Loucy (cell line): ENCODE results near the gene ZNF688.

Source experiments
- H2AFZ ChIP-seq: fragments of 200-600 bp; sonication (generic); 2 replicates; pipeline ENCODE4 v1.6.0; 2016; ENCODE audit warnings: antibody characterized with exemption, mild to moderate bottlenecking, low read length, moderate library complexity
- H3F3A ChIP-seq: fragments of 200-600 bp; 2 replicates; pipeline ENCODE4 v1.6.0; 2016; ENCODE audit warnings: antibody characterized with exemption, low read depth, mild to moderate bottlenecking
- H3K27me3 ChIP-seq: fragments of 200-600 bp; sonication (generic); 2 replicates; pipeline ENCODE4 v1.6.1; 2014; ENCODE audit warnings: low read length, mild to moderate bottlenecking; ENCODE audit not compliant: insufficient read depth, poor library complexity, severe bottlenecking
- H3K36me3 ChIP-seq: fragments of 200-600 bp; sonication (generic); 2 replicates; pipeline ENCODE4 v1.6.1; 2016; ENCODE audit warnings: low read length; ENCODE audit not compliant: insufficient read depth
- H3K4me1 ChIP-seq: fragments of 200-600 bp; sonication (generic); 2 replicates; pipeline ENCODE4 v1.5.1; 2014; ENCODE audit warnings: low read length, mild to moderate bottlenecking; ENCODE audit not compliant: insufficient read depth, poor library complexity, severe bottlenecking
- H3K4me2 ChIP-seq: fragments of 200-600 bp; sonication (generic); 2 replicates; pipeline ENCODE4 v1.6.0; 2014; ENCODE audit warnings: antibody characterized with exemption, low read length, low read depth, mild to moderate bottlenecking; ENCODE audit not compliant: poor library complexity, severe bottlenecking
- H3K4me3 ChIP-seq: fragments of 200-600 bp; sonication (generic); 2 replicates; pipeline ENCODE4 v1.5.1; 2014; ENCODE audit warnings: low read length, mild to moderate bottlenecking, mixed read lengths; ENCODE audit not compliant: poor library complexity, severe bottlenecking
- H3K79me2 ChIP-seq: fragments of 200-600 bp; sonication (generic); 2 replicates; pipeline ENCODE4 v1.6.1; 2014; ENCODE audit warnings: low read length; ENCODE audit not compliant: insufficient read depth
- H3K9ac ChIP-seq: fragments of 200-600 bp; sonication (generic); 2 replicates; pipeline ENCODE4 v1.6.0; 2014; ENCODE audit warnings: mild to moderate bottlenecking, low read depth, low read length, moderate library complexity; ENCODE audit not compliant: poor library complexity, severe bottlenecking
- H3K9me2 ChIP-seq: fragments of 200-600 bp; sonication (generic); replicated peaks from 2 replicates; pipeline ENCODE4 v1.6.1; 2016; ENCODE audit warnings: low read depth, low read length, mixed read lengths
- H3K9me3 ChIP-seq: fragments of 200-600 bp; sonication (generic); 2 replicates; pipeline ENCODE4 v1.6.1; 2014; ENCODE audit warnings: mild to moderate bottlenecking, antibody characterized with exemption, low read length, low read depth; ENCODE audit not compliant: insufficient read depth
- H4K20me1 ChIP-seq: fragments of 200-600 bp; sonication (generic); 2 replicates; pipeline ENCODE4 v1.6.0; 2014; ENCODE audit warnings: antibody characterized with exemption, low read length, mild to moderate bottlenecking; ENCODE audit not compliant: insufficient read depth, poor library complexity, severe bottlenecking
- CTCF ChIP-seq: fragments of 200-600 bp; sonication (generic); conservative IDR thresholded peaks from 2 replicates; pipeline ENCODE4 v1.5.1; 2014; ENCODE audit warnings: mild to moderate bottlenecking, antibody characterized with exemption, low read length
- EZH2phosphoT487 ChIP-seq: fragments of 200-600 bp; IDR thresholded peaks from 2 replicates; pipeline ENCODE4 v1.6.1; 2018; ENCODE audit warnings: antibody characterized with exemption, mild to moderate bottlenecking, moderate library complexity, borderline replicate concordance

ZNF688 gene

DNA sequence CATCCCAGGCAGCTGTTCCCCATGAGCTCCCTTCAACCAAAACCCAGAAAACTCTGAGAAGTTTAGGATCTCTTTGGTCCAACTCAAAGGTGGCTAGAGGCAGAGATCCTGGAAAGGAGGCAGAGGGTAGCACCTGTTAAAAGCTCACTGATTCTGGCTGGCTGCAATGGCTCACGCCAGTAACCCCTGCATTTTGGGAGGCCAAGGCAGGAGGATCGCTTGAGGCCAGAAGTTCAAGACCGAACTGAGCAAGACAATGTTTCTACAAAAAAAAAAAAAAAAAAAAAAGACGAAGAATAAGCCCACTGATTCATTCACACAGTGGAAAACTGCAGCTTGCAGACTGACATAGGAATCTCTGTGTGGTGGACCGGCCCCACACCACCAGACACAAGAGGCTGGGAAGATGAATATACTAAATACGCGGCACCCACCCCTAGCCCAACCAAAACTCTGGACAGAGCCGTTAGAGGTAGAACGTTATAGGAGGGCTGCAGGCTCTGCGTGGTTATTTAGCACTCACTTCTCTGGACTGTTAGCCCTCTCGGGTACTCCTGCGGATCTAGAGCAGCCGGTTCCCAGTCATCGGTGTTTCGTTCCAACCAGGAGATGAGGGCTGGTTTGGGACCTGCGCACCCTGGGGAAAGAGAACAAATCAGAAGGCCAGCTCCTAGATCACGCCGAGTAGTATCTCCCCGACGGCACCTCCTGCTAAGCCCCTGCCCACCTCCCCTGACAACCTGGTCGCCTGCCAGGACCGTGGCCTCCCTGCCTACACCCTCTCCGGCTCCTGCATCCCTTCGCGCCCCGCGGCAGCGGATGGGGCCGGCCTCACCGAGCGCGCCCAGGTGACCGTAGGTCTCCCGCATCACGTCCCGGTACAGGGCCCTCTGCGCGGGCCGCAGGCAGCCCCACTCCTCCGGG, 37.8 kb upstream of the ZNF688 start:
- Histone ChIP-seq H3F3A (no peaks in the 10 kb centered on the region), H4K20me1 (no peaks in the 10 kb centered on the region), H3K36me3 (peaks cover 11% of the 10 kb centered on the region; the same call in 1 of the 2 replicates), H3K79me2 (peaks cover 47% of the 10 kb centered on the region), H3K4me3 (peak overlapping the region; percentile 95), H3K9me2 (no peaks in the 10 kb centered on the region), H3K9me3 (no peaks in the 10 kb centered on the region), H3K4me2 (peak overlapping the region; percentile 81), H3K27me3 (peaks cover 4% of the 10 kb centered on the region), H3K4me1 (peaks cover 21% of the 10 kb centered on the region), H3K9ac (peak overlapping the region; percentile 99), H2AFZ (peak overlapping the region; percentile 96)
- TF ChIP-seq CTCF = no peak

- no peaks in the 10 kb centered on the region for H3F3A ChIP-seq
- no peaks in the 10 kb centered on the region for H4K20me1 ChIP-seq
- no peaks in the 10 kb centered on the region for H3K9me3 ChIP-seq
- no peak overlapping the region for H3K4me3 ChIP-seq
- H3K4me2 ChIP-seq = no peak overlapping the region
- peaks cover 50% of the 10 kb centered on the region for H3K79me2 ChIP-seq
- H3K9me2 ChIP-seq = no peaks in the 10 kb centered on the region
- H2AFZ ChIP-seq = no peak overlapping the region
- H3K4me1 ChIP-seq = peaks cover 21% of the 10 kb centered on the region
- TF ChIP-seq EZH2phosphoT487 = no peak
- TF ChIP-seq CTCF = no peak
- H3K27me3 ChIP-seq = peaks cover 4% of the 10 kb centered on the region
- peaks cover 26% of the 10 kb centered on the region; the same call in 1 of the 2 replicates for H3K36me3 ChIP-seq
- H3K9ac ChIP-seq = no peak overlapping the region
Observed at GRCh38 chr16:30606004-30606403, 34.5 kb upstream of the ZNF688 start.

GRCh38 chr16:30605158-30605557, 33.6 kb upstream of the ZNF688 start:
- TF ChIP-seq EZH2phosphoT487 (no peak), CTCF (no peak)
- H3K9ac ChIP-seq = no peak overlapping the region
- H4K20me1 ChIP-seq = no peaks in the 10 kb centered on the region
- H3K4me3 ChIP-seq = no peak overlapping the region
- H2AFZ ChIP-seq = no peak overlapping the region
- H3K79me2 ChIP-seq = peaks cover 50% of the 10 kb centered on the region
- H3K36me3 ChIP-seq = peaks cover 26% of the 10 kb centered on the region; the same call in 1 of the 2 replicates
- no peak overlapping the region for H3K4me2 ChIP-seq
- H3K4me1 ChIP-seq = peaks cover 21% of the 10 kb centered on the region
- H3K27me3 ChIP-seq = peaks cover 4% of the 10 kb centered on the region
- H3F3A ChIP-seq = no peaks in the 10 kb centered on the region
- H3K9me3 ChIP-seq = no peaks in the 10 kb centered on the region
- no peaks in the 10 kb centered on the region for H3K9me2 ChIP-seq
